Liver (tissue), 9 donors: ENCODE results near the gene RBM38. TPM values are rescaled to one million over a fixed set of nuclear protein-coding genes. Genes with fewer than 3 reads are reported as not detected.

Experiments used
- DNase-seq: peaks from one replicate; pipeline ENCODE4 v3.0.0-alpha.2; 2017; ENCODE audit warnings: low spot score
- H3K27ac ChIP-seq, 2 donors: one replicate each; pipeline ENCODE4 v1.7.0; 2013; ENCODE audit warnings: inconsistent platforms in 2 of 2, low read length in 2 of 2, control low read depth in 1 of 2, low read depth in 1 of 2, mild to moderate bottlenecking in 1 of 2
- H3K27me3 ChIP-seq, 4 donors: one replicate each; pipeline versions ENCODE4 v1.6.1 to v1.7.0; 2013; ENCODE audit warnings: low read length in 3 of 4, inconsistent platforms in 1 of 4, mild to moderate bottlenecking in 1 of 4, moderate library complexity in 1 of 4; ENCODE audit not compliant: control insufficient read depth in 4 of 4, insufficient read depth in 4 of 4
- H3K36me3 ChIP-seq, 4 donors: one replicate each; pipeline versions ENCODE4 v1.6.1 to v1.7.0; 2013; ENCODE audit warnings: low read length in 3 of 4, mild to moderate bottlenecking in 3 of 4, low read depth in 1 of 4, moderate library complexity in 1 of 4; ENCODE audit not compliant: control insufficient read depth in 4 of 4, insufficient read depth in 3 of 4
- H3K4me1 ChIP-seq, 4 donors: one replicate each; pipeline versions ENCODE4 v1.6.1 to v1.7.0; 2013; ENCODE audit warnings: low read length in 3 of 4, mild to moderate bottlenecking in 3 of 4, moderate library complexity in 1 of 4; ENCODE audit not compliant: control insufficient read depth in 4 of 4, insufficient read depth in 4 of 4
- H3K4me3 ChIP-seq, 3 donors: one replicate each; pipeline versions ENCODE4 v1.6.1 to v1.7.0; 2013; ENCODE audit warnings: low read length in 3 of 3, control low read depth in 1 of 3, low read depth in 1 of 3, mild to moderate bottlenecking in 1 of 3
- H3K9ac ChIP-seq, 2 donors: one replicate each; pipeline ENCODE4 v1.7.0; 2013; ENCODE audit warnings: low read length in 2 of 2, mild to moderate bottlenecking in 2 of 2, moderate library complexity in 2 of 2, control low read depth in 1 of 2, low read depth in 1 of 2
- H3K9me3 ChIP-seq, 4 donors: one replicate each; pipeline versions ENCODE4 v1.6.1 to v1.7.0; 2013; ENCODE audit warnings: low read length in 3 of 4; ENCODE audit not compliant: control insufficient read depth in 4 of 4
- ATF3 ChIP-seq: IDR thresholded peaks from 2 replicates; pipeline ENCODE4 v1.6.1; 2016; ENCODE audit warnings: antibody characterized with exemption
- CTCF ChIP-seq: fragments of 150-350 bp; IDR thresholded peaks from 2 replicates; pipeline ENCODE4 v1.5.1; 2017; ENCODE audit warnings: improper control_type of control experiment, low read depth, low read length; ENCODE audit not compliant: missing input control
- EGR1 ChIP-seq, 2 donors: IDR thresholded peaks; 2 replicates each; pipeline ENCODE4 v1.6.1; 2016 to 2018; ENCODE audit warnings: antibody characterized with exemption in 2 of 2, low read depth in 2 of 2
- FOXA1 ChIP-seq: IDR thresholded peaks from 2 replicates; pipeline ENCODE4 v1.6.1; 2016; ENCODE audit warnings: antibody characterized with exemption
- FOXA2 ChIP-seq: IDR thresholded peaks from 2 replicates; pipeline ENCODE4 v1.6.1; 2016; ENCODE audit warnings: antibody characterized with exemption
- GABPA ChIP-seq, 2 donors: IDR thresholded peaks in 1 of 2; conservative IDR thresholded peaks in 1 of 2; 2 replicates each; pipeline ENCODE4 v1.6.1; 2016; ENCODE audit warnings: antibody characterized with exemption in 2 of 2, mild to moderate bottlenecking in 1 of 2, moderate library complexity in 1 of 2
- HNF4A ChIP-seq, 2 donors: conservative IDR thresholded peaks; 2 replicates each; pipeline ENCODE4 v1.6.1; 2016; ENCODE audit warnings: antibody characterized with exemption in 2 of 2, mild to moderate bottlenecking in 2 of 2
- HNF4G ChIP-seq: IDR thresholded peaks from 2 replicates; pipeline ENCODE4 v1.6.1; 2016; ENCODE audit warnings: antibody characterized with exemption
- JUND ChIP-seq, 2 donors: IDR thresholded peaks; 2 replicates each; pipeline ENCODE4 v1.6.1; 2016; ENCODE audit warnings: antibody characterized with exemption in 2 of 2
- MAX ChIP-seq: IDR thresholded peaks from 2 replicates; pipeline ENCODE4 v1.6.1; 2016; ENCODE audit warnings: antibody characterized with exemption
- NR2F2 ChIP-seq: IDR thresholded peaks from 2 replicates; pipeline ENCODE4 v1.6.1; 2016; ENCODE audit warnings: antibody characterized with exemption
- RAD21 ChIP-seq, 2 donors: IDR thresholded peaks; 2 replicates each; pipeline ENCODE4 v1.6.1; 2016; ENCODE audit warnings: antibody characterized with exemption in 2 of 2, mild to moderate bottlenecking in 2 of 2
- REST ChIP-seq: IDR thresholded peaks from 2 replicates; pipeline ENCODE4 v1.6.1; 2016; ENCODE audit warnings: antibody characterized with exemption, mild to moderate bottlenecking
- RXRA ChIP-seq, 2 donors: IDR thresholded peaks; 2 replicates each; pipeline ENCODE4 v1.6.1; 2017 to 2018; ENCODE audit warnings: antibody characterized with exemption in 2 of 2, mild to moderate bottlenecking in 1 of 2
- SP1 ChIP-seq: IDR thresholded peaks from 2 replicates; pipeline ENCODE4 v1.6.1; 2018; ENCODE audit warnings: antibody characterized with exemption, mild to moderate bottlenecking
- TAF1 ChIP-seq: conservative IDR thresholded peaks from 2 replicates; pipeline ENCODE4 v1.6.1; 2016; ENCODE audit warnings: antibody characterized with exemption, mild to moderate bottlenecking
- YY1 ChIP-seq: IDR thresholded peaks from 2 replicates; pipeline ENCODE4 v1.6.1; 2016; ENCODE audit warnings: antibody characterized with exemption, mild to moderate bottlenecking
- ZBTB33 ChIP-seq: IDR thresholded peaks from 2 replicates; pipeline ENCODE4 v1.6.1; 2016; ENCODE audit warnings: antibody characterized with exemption
- WGBS: extraction: QIAGEN DNeasy Blood & Tissue Kit; methylation state at CpG from one replicate; pipeline ENCODE4 v1.1.7; 2013; 5-methylcytosine and 5-hydroxymethylcytosine counted together
- polyA plus RNA-seq, 2 donors: library from polyadenylated mRNA; stranded (reverse) in 1 of 2; unstranded in 1 of 2; fragments of 200-250 nt in 1 of 2; fragments of >200 nt in 1 of 2; fragmentation: Nextera tagmentation in 1 of 2; extraction: Ambion mirVana in 1 of 2; gene quantifications; one replicate each; pipeline versions ENCODE4 v1.2.1 to v1.2.3, GENCODE V29; 2013 to 2015
- total RNA-seq, 2 donors: library from RNA; depleted of rRNA; stranded (reverse); fragments of >200 nt; gene quantifications; one replicate each; pipeline ENCODE4 v1.2.3, GENCODE V29; 2014
- donor health status: healthy.
- donor health status: healthy.
- donor health status: healthy.
- donor health status: healthy.
- donor health status: healthy.

The RBM38 gene
- total and polyA plus RNA-seq, 4 donors, result 1.4 to 258 (median 6.0) TPM

- no peak for DNase-seq
- Histone ChIP-seq H3K9ac (no peak overlapping the region), H3K4me3 (no peak overlapping the region), H3K27ac (no peak overlapping the region), H3K4me1 (peaks cover 0 to 4% (median 2%) of the 10 kb centered on the region in 4 donors), H3K27me3 (no peaks in the 10 kb centered on the region), H3K36me3 (peaks cover 16 to 55% (median 32%) of the 10 kb centered on the region in 4 donors), H3K9me3 (no peaks in the 10 kb centered on the region)
- WGBS, result 93% methylated on average over 16 of the region's 16 CpGs
- TF ChIP-seq TAF1 (no peak), EGR1 (IDR thresholded peaks at IDR 0.05; ENCODE audit: low read depth in 2 of 2) (no peak), ZBTB33 (no peak), HNF4G (no peak), SP1 (no peak), YY1 (no peak), JUND (IDR thresholded peaks at IDR 0.05) (no peak), HNF4A (conservative IDR thresholded peaks at IDR 0.05) (no peak), RXRA (IDR thresholded peaks at IDR 0.05) (no peak), FOXA1 (no peak), REST (no peak), GABPA (IDR thresholded peaks at IDR 0.05 in 1 of 2, conservative IDR thresholded peaks at IDR 0.05 in 1 of 2) (no peak), FOXA2 (no peak), MAX (no peak), CTCF (no peak), ATF3 (no peak), NR2F2 (no peak), RAD21 (IDR thresholded peaks at IDR 0.05) (no peak)
Observed at GRCh38 chr20:57378107-57378506, 13.1 kb upstream of the RBM38 start.
